ENCODE data around the gene FNTB.

DNA sequence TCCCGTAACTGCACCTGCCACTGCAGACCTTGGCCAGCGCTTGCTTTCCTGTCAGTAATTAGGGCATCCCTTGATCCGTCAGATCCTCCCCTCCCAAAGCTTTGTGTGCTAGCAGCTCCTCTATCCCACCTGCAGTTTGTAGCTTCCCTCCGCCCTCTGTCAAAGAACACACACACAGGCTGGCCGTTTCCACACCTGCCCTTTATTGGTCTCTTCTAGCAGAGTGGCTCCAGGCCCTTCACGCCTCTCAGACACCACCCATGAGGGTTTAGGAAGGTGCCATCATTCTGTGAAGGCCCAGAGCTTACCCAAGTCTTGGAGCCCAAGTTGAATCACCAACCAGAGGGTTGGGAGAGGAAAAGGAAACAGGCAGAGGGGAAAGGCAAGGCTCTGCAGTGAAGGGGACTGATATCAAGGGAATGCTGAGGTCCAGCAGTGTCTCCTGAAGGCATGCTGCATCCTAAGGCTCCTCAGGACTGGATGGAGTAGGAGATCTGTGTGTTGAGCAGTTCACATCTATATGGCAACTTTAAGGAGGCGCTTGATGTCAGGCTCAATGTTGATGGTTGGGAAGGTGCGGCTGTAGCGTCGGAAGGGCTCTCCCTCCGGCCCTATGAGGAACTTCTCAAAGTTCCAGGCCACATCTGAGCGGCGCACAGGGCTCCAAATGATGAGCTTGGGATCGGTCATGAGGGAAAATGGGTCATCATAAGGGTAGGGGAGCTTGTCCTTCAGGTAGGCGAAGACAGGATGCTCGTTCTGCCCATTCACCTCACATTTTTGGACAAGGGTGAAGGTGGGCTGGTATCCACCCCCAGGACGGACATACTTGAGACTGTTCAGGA lies 47.5 kb upstream of the FNTB start:
- TF ChIP-seq, protein P1, sequence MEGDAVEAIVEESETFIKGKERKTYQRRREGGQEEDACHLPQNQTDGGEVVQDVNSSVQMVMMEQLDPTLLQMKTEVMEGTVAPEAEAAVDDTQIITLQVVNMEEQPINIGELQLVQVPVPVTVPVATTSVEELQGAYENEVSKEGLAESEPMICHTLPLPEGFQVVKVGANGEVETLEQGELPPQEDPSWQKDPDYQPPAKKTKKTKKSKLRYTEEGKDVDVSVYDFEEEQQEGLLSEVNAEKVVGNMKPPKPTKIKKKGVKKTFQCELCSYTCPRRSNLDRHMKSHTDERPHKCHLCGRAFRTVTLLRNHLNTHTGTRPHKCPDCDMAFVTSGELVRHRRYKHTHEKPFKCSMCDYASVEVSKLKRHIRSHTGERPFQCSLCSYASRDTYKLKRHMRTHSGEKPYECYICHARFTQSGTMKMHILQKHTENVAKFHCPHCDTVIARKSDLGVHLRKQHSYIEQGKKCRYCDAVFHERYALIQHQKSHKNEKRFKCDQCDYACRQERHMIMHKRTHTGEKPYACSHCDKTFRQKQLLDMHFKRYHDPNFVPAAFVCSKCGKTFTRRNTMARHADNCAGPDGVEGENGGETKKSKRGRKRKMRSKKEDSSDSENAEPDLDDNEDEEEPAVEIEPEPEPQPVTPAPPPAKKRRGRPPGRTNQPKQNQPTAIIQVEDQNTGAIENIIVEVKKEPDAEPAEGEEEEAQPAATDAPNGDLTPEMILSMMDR (IDR thresholded peaks at IDR 0.05; ENCODE audit: poor library complexity, severe bottlenecking): no peak
- no peak for TF ChIP-seq TAF1 (IDR thresholded peaks at IDR 0.05; ENCODE audit: low read depth)
- TF ChIP-seq EZH2 (IDR thresholded peaks at IDR 0.05; ENCODE audit: borderline replicate concordance, insufficient read depth, low read length, poor library complexity, severe bottlenecking): no peak
